ENCODE data around the gene FILIP1.

- TF ChIP-seq POLR2A (IDR thresholded peaks at IDR 0.05) (no peak), CTCF (IDR thresholded peaks at IDR 0.05) (no peak), EP300 (IDR thresholded peaks at IDR 0.05) (no peak)
Observed at GRCh38 chr6:75280131-75280855, 213.3 kb downstream of the FILIP1 start.

Measured in ovary (tissue), 3 donors.